Naive thymus-derived CD8-positive, alpha-beta T cell (primary cell): ENCODE results near the gene NRXN3. TPM values are rescaled to one million over a fixed set of nuclear protein-coding genes. Genes with fewer than 3 reads are reported as not detected.

Source experiments
- ATAC-seq, 2 donors: fragments of 150-1000 bp; cut with Tn5 transposase in 1 of 2; sonication (Bioruptor Pico), chemical (Tn5 transposase) in 1 of 2; 1 replicate in 1 of 2; 2 replicates in 1 of 2; pipeline ENCODE4 v1.10.0; 2021; ENCODE audit warnings: mild to moderate bottlenecking in 2 of 2, moderate library complexity in 2 of 2
- POLR2A ChIA-PET: fragments of 350-600 bp; sonication (Branson Sonifier 250); formaldehyde crosslinking; loops from one replicate; lab custom pipeline; 2021; ENCODE audit warnings: antibody characterized with exemption; lab: Charles Lee
- DNase-seq, 10 donors: peaks; one replicate each; pipeline versions ENCODE4 v3.0.0 to v3.0.0-alpha.2; 2020 to 2022
- H3K27ac Mint-ChIP-seq, 10 donors: one replicate each; pipeline ENCODE4 v1.8.0; 2020 to 2022; ENCODE audit warnings: mild to moderate bottlenecking in 10 of 10, mixed read lengths in 10 of 10, moderate library complexity in 4 of 10, inconsistent platforms in 1 of 10
- H3K27me3 Mint-ChIP-seq, 5 donors: one replicate each; pipeline ENCODE4 v1.8.0; 2021 to 2022; ENCODE audit warnings: mixed read lengths in 5 of 5
- H3K36me3 Mint-ChIP-seq, 3 donors: one replicate each; pipeline ENCODE4 v1.8.0; 2020 to 2022; ENCODE audit warnings: mixed read lengths in 3 of 3, mild to moderate bottlenecking in 2 of 3, inconsistent platforms in 1 of 3
- H3K4me1 Mint-ChIP-seq, 4 donors: one replicate each; pipeline ENCODE4 v1.8.0; 2021 to 2022; ENCODE audit warnings: mixed read lengths in 4 of 4
- H3K4me3 Mint-ChIP-seq, 10 donors: one replicate each; pipeline ENCODE4 v1.8.0; 2020 to 2022; ENCODE audit warnings: mild to moderate bottlenecking in 10 of 10, mixed read lengths in 10 of 10, moderate library complexity in 6 of 10, inconsistent platforms in 1 of 10
- H3K9me3 Mint-ChIP-seq, 9 donors: one replicate each; pipeline ENCODE4 v1.8.0; 2020 to 2022; ENCODE audit warnings: mixed read lengths in 9 of 9, mild to moderate bottlenecking in 3 of 9, inconsistent platforms in 1 of 9, moderate library complexity in 1 of 9
- polyA plus RNA-seq, 3 donors: library from polyadenylated mRNA; unstranded; fragments of 300-500 nt; fragmentation: Illumina TruSeq; gene quantifications; one replicate each; pipeline ENCODE4 v1.2.3, GENCODE V29; 2021
- total RNA-seq, 8 experiments: library from RNA in 2 of 8; stranded (reverse) in 2 of 8; gene quantifications; one replicate each; pipeline ENCODE4 v1.2.3 and lab custom pipeline; 2021 to 2026

The NRXN3 gene
- total and polyA plus RNA-seq, 5 experiments from 2014 or later = not detected

DNA sequence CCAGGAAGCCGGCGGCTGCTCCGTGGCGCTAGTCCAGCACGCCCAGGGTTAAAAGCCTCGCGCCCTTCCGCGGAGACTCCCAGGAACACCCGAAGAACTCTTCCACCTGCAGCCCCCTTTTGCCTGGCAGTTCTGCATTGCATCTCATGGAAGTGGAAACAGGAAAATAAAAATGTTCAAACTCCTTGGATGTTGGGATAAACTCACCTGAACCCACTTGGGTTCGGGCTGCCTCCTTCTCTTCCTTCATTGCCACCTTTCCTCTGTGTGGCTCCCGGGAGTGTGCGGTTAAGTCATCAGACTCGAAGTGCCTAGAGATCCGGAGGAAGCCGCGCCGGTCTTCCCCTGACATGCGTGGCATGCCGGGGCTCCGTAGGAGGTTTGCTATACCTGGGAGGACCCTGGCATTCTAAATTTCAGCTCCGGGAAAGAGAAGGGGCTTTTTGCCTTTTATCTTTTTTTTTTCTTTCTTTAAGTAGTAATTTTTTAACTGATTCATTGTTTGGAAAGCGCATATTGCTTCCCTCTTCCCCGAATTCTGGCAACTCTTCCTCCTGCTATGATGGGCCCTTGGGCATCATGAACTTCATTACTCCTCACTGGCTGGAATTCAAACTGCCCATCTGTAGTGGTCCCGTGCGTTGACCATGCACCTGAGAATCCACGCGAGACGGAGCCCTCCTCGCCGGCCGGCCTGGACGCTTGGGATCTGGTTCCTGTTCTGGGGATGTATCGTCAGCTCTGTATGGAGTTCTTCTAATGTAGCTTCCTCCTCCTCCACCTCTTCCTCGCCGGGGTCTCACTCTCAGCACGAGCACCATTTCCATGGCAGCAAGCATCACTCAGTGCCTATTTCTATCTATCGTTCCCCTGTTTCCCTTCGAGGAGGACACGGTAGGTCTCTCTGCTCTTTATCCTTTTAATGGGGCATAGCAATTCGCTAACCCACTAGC, 1109.7 kb downstream of the NRXN3 start:
- H3K4me1 Mint-ChIP-seq = peaks cover 0 to 12% (median 2%) of the 10 kb centered on the region in 4 donors
- peaks cover 0 to 21% (median 2%) of the 10 kb centered on the region in 9 donors for H3K9me3 Mint-ChIP-seq
- no peak overlapping the region for H3K4me3 Mint-ChIP-seq
- DNase-seq = no peak
- peaks cover 0 to 6% (median 0%) of the 10 kb centered on the region in 3 donors for H3K36me3 Mint-ChIP-seq
- POLR2A ChIA-PET = no interaction called here
- no peak overlapping the region for H3K27ac Mint-ChIP-seq
- H3K27me3 Mint-ChIP-seq = peaks cover 42 to 97% (median 52%) of the 10 kb centered on the region in 5 donors
- ATAC-seq = no peak

GRCh38 chr14:79281244-79282152, 1111.3 kb downstream of the NRXN3 start:
- Mint-ChIP-seq H3K36me3 (peaks cover 0 to 6% (median 0%) of the 10 kb centered on the region in 3 donors), H3K4me1 (peaks cover 0 to 12% (median 2%) of the 10 kb centered on the region in 4 donors), H3K27ac (no peak overlapping the region), H3K27me3 (peaks cover 42 to 86% (median 50%) of the 10 kb centered on the region in 5 donors), H3K9me3 (peaks cover 0 to 21% (median 2%) of the 10 kb centered on the region in 9 donors), H3K4me3 (no peak overlapping the region)
- POLR2A ChIA-PET = no interaction called here
- DNase-seq (no peak), ATAC-seq (no peak)

GRCh38 chr14:79284621-79285020, 1114.4 kb downstream of the NRXN3 start:
- Mint-ChIP-seq H3K9me3 (peaks cover 0 to 19% (median 2%) of the 10 kb centered on the region in 9 donors), H3K4me3 (no peak overlapping the region), H3K27ac (no peak overlapping the region), H3K4me1 (peaks cover 0 to 7% (median under 1%) of the 10 kb centered on the region in 4 donors), H3K36me3 (peaks cover 0 to 6% (median 0%) of the 10 kb centered on the region in 3 donors), H3K27me3 (peaks cover 24 to 57% (median 31%) of the 10 kb centered on the region in 5 donors)
- DNase-seq (no peak), ATAC-seq (no peak)
- POLR2A ChIA-PET = no interaction called here

DNA sequence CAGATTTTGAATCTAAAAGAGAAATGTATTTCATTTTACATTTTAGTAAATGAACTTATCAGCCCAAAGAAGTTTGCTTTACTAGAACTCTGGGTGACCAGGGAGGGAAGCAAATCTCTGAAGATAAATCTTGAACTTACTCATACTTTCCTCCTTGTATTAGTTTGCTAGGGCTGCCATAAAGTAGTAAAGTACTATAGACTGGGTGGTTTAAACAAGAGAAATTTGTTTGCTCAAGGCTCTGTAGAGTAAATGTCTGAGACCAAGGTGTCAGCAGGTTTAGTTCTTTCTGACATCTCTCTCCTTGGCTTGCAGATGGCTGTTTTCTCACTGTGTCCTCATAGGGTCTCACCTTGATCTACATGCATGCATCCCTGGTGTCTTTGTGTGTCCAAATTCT, 1115.1 kb downstream of the NRXN3 start:
- ATAC-seq = no peak
- H3K4me3 Mint-ChIP-seq = no peak overlapping the region

DNA sequence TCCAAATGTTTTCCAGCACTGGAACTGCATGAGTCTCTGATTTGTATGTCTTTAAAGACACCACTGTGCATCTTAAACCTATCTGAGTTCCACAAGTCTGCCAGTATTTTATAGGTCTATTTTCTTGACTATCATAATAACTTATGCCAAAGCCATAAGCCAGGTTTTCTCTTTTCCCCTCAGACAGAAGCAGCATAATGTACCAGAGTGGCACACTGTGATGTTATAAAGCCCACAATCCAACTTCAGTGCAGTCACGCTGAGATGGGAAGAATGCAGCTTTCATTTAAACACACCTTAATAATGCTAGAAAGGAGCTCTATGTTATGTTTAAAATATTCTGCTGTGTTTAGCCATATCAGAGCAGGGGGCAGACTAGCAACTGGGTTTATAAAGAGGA, 1117.8 kb downstream of the NRXN3 start:
- Mint-ChIP-seq H3K36me3 (no peaks in the 10 kb centered on the region), H3K4me3 (no peak overlapping the region), H3K27ac (no peak overlapping the region), H3K9me3 (peaks cover 0 to 15% (median 2%) of the 10 kb centered on the region in 9 donors), H3K27me3 (peaks cover 3 to 32% (median 6%) of the 10 kb centered on the region in 5 donors), H3K4me1 (no peaks in the 10 kb centered on the region)
- ATAC-seq (no peak), DNase-seq (no peak)
- POLR2A ChIA-PET = no interaction called here

More for the DNA sequence above, 1115.1 kb downstream of the NRXN3 start:
- POLR2A ChIA-PET = no interaction called here
- peaks cover 0 to 1% (median 0%) of the 10 kb centered on the region in 4 donors for H3K4me1 Mint-ChIP-seq
- H3K9me3 Mint-ChIP-seq = peaks cover 0 to 18% (median 2%) of the 10 kb centered on the region in 9 donors
- no peak overlapping the region for H3K27ac Mint-ChIP-seq
- peaks cover 0 to 3% (median 0%) of the 10 kb centered on the region in 3 donors for H3K36me3 Mint-ChIP-seq
- DNase-seq = no peak
- peaks cover 18 to 57% (median 24%) of the 10 kb centered on the region in 5 donors for H3K27me3 Mint-ChIP-seq

GRCh38 chr14:79293482-79294177, 1123.5 kb downstream of the NRXN3 start:
- H3K27me3 Mint-ChIP-seq = peaks cover 0 to 9% (median 0%) of the 10 kb centered on the region in 5 donors

GRCh38 chr14:79294499-79294898, 1124.3 kb downstream of the NRXN3 start:
- DNase-seq (no peak), ATAC-seq (no peak)
- no peak overlapping the region for H3K27ac Mint-ChIP-seq
- no peak overlapping the region for H3K4me3 Mint-ChIP-seq
- H3K4me1 Mint-ChIP-seq = no peaks in the 10 kb centered on the region
- H3K9me3 Mint-ChIP-seq = peaks cover 0 to 17% (median 0%) of the 10 kb centered on the region in 9 donors
- peaks cover 0 to 9% (median 0%) of the 10 kb centered on the region in 5 donors for H3K27me3 Mint-ChIP-seq
- no peaks in the 10 kb centered on the region for H3K36me3 Mint-ChIP-seq
- POLR2A ChIA-PET = no interaction called here

More at GRCh38 chr14:79293482-79294177, 1123.5 kb downstream of the NRXN3 start:
- no peak for ATAC-seq
- no peak overlapping the region for H3K27ac Mint-ChIP-seq
- no peak for DNase-seq
- no peak overlapping the region for H3K4me3 Mint-ChIP-seq
- POLR2A ChIA-PET = no interaction called here
- no peaks in the 10 kb centered on the region for H3K4me1 Mint-ChIP-seq
- peaks cover 0 to 17% (median 0%) of the 10 kb centered on the region in 9 donors for H3K9me3 Mint-ChIP-seq
- H3K36me3 Mint-ChIP-seq = no peaks in the 10 kb centered on the region

DNA sequence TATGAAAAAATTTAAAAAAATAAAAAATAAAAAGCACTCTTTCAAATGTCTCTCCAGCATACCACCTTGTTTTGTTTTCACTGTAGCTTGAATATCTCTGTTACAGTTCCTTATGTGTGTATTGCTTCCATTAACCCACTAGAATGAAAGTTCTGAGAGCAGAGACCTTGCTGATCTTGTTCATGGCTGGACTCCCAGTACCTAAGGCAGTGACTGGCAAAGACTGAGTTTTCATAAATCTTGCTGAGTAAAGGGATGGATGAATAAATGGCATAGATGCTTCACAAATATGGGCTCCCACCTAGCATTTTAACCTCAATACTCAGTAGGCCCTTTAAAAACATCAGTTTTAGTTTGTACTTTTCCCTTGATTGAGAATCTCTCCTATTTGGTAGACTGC, 1125.2 kb downstream of the NRXN3 start:
- Mint-ChIP-seq H3K27ac (no peak overlapping the region), H3K9me3 (peaks cover 0 to 9% (median 0%) of the 10 kb centered on the region in 9 donors), H3K4me3 (no peak overlapping the region), H3K36me3 (no peaks in the 10 kb centered on the region), H3K27me3 (peaks cover 0 to 6% (median 0%) of the 10 kb centered on the region in 5 donors), H3K4me1 (no peaks in the 10 kb centered on the region)
- POLR2A ChIA-PET = no interaction called here
- ATAC-seq (no peak), DNase-seq (no peak)

DNA sequence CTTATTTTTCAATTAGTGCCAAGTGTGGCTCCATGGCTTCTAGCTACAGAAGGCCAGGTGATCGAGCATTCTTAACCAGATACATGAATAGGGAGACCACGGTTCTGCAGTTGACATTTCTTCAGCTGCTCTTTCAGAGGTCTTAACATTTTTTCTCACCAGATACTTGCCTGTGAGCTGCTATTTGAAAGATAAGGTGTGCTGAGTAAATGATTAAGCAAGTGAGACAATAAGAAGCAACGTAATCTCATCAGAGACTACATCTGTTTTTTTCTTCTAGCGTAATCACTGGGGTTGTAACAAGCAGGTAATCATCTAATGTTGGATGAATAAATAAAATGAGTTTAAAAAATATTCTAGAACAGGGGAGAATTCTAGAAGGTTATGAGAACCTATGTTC, 1128.2 kb downstream of the NRXN3 start:
- Mint-ChIP-seq H3K4me1 (peaks cover 0 to 1% (median 0%) of the 10 kb centered on the region in 4 donors), H3K9me3 (peaks cover 0 to 19% (median 7%) of the 10 kb centered on the region in 9 donors), H3K27ac (no peak overlapping the region), H3K36me3 (no peaks in the 10 kb centered on the region), H3K27me3 (peaks cover 0 to 9% (median 0%) of the 10 kb centered on the region in 5 donors), H3K4me3 (no peak overlapping the region)
- ATAC-seq (no peak), DNase-seq (no peak)
- POLR2A ChIA-PET = no interaction called here

GRCh38 chr14:79299162-79299561, 1129.0 kb downstream of the NRXN3 start:
- H3K36me3 Mint-ChIP-seq = no peaks in the 10 kb centered on the region
- POLR2A ChIA-PET = no interaction called here
- no peak overlapping the region for H3K27ac Mint-ChIP-seq
- ATAC-seq = no peak
- peaks cover 0 to 1% (median 0%) of the 10 kb centered on the region in 4 donors for H3K4me1 Mint-ChIP-seq
- H3K4me3 Mint-ChIP-seq = no peak overlapping the region
- H3K27me3 Mint-ChIP-seq = peaks cover 0 to 9% (median 0%) of the 10 kb centered on the region in 5 donors
- H3K9me3 Mint-ChIP-seq = peaks cover 0 to 19% (median 7%) of the 10 kb centered on the region in 9 donors
- no peak for DNase-seq

- peaks cover 0 to 24% (median 7%) of the 10 kb centered on the region in 9 donors for H3K9me3 Mint-ChIP-seq
- POLR2A ChIA-PET = no interaction called here
- H3K4me3 Mint-ChIP-seq = no peak overlapping the region
- no peak for DNase-seq
- no peak overlapping the region for H3K27ac Mint-ChIP-seq
- H3K27me3 Mint-ChIP-seq = peaks cover 0 to 6% (median 0%) of the 10 kb centered on the region in 5 donors
- peaks cover 0 to 1% (median 0%) of the 10 kb centered on the region in 4 donors for H3K4me1 Mint-ChIP-seq
- no peaks in the 10 kb centered on the region for H3K36me3 Mint-ChIP-seq
- ATAC-seq = no peak
Measured at GRCh38 chr14:79304279-79304678, 1134.1 kb downstream of the NRXN3 start.

DNA sequence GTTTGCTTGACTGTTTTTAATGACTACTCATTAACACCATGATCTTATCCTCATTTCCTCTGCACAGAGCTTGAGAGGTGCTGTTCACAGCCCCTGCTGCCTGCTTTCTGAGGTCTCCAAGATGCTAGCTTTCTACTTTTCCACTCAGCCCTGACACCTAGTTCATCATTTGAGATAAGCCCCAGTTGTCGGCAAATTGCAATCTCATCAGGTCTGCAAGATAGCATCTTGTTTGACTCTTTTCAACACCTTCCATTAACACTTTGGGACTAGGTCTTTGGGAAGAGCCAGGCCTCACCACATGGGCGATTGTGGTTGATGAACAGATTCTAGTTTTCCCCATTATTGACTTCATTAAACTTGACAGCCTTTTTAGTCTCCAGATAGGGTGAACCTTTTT, 1136.4 kb downstream of the NRXN3 start:
- POLR2A ChIA-PET = no interaction called here
- Mint-ChIP-seq H3K27ac (no peak overlapping the region), H3K4me1 (no peaks in the 10 kb centered on the region), H3K4me3 (no peak overlapping the region), H3K27me3 (no peaks in the 10 kb centered on the region), H3K36me3 (no peaks in the 10 kb centered on the region), H3K9me3 (peaks cover 0 to 24% (median 7%) of the 10 kb centered on the region in 9 donors)
- ATAC-seq (no peak), DNase-seq (no peak)
